Body of pancreas (tissue), 4 donors: Measurements from ENCODE around the gene HDX.

Source experiments
- CTCF ChIP-seq, 7 experiments: fragments of 450-650 bp in 4 of 7; fragments of 200-600 bp in 3 of 7; sonication (generic) in 3 of 7; IDR thresholded peaks; one replicate each; pipeline ENCODE4 v1.5.1; 2016 to 2019; ENCODE audit warnings: antibody characterized with exemption in 7 of 7
- POLR2A ChIP-seq, 3 donors: fragments of 450-650 bp; IDR thresholded peaks; one replicate each; pipeline ENCODE4 v1.6.1; 2016; ENCODE audit warnings: antibody characterized with exemption in 3 of 3, mild to moderate bottlenecking in 2 of 3

DNA sequence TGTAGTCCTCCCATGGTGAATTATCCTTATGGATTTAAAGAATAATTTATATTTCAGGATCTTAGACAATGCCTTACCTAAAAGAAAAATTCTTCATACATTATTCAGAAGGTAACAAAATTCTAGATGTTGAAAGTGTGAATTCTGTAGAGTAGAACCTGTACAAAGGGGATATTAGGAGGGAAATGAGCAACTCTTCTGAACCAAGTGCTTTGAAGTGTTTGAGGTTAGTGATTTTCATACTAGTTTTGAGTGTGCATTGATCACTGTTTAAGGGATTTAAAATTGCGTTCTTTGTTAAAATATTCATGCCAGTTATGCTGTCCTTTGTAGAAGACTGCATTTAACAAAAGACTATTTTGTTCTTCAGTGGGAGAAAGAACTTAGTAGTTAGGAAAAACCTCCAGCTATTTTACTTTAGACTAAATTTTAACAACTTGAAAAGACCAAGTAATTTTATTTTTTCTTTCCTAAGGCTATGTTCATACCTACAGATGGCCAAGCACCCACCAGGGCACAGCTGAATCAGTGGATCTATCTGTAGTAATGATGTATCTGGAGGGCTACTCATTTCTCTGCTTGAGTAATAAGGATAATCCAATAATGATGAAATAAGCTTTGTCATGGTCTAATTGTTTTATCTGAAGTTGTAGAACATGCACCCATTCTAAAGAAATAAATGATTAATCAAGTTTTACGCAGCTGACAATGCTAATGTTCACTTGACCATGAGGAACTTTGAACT lies 180.0 kb downstream of the HDX start:
- TF ChIP-seq CTCF (IDR thresholded peaks at IDR 0.05) (no peak), POLR2A (IDR thresholded peaks at IDR 0.05) (no peak)
